Thymus (tissue), 11 donors: Measurements from ENCODE around the gene NRXN2. TPM values are rescaled to one million over a fixed set of nuclear protein-coding genes. Genes with fewer than 3 reads are reported as not detected.

Source experiments
- DNase-seq, 9 donors: peaks; one replicate each; pipeline ENCODE4 v3.0.0-alpha.2; 2013; ENCODE audit warnings: low spot score in 9 of 9, low read depth in 6 of 9, missing footprints in 1 of 9
- H3K27ac ChIP-seq, 2 donors: one replicate each; pipeline ENCODE4 v1.5.1; 2013; ENCODE audit warnings: control low read depth in 1 of 2, low read depth in 1 of 2, low read length in 1 of 2, mild to moderate bottlenecking in 1 of 2, moderate library complexity in 1 of 2
- H3K27me3 ChIP-seq, 2 donors: one replicate each; pipeline ENCODE4 v1.5.1; 2013; ENCODE audit warnings: low read length in 1 of 2; ENCODE audit not compliant: control insufficient read depth in 2 of 2, insufficient read depth in 1 of 2
- H3K36me3 ChIP-seq, 2 donors: one replicate each; pipeline ENCODE4 v1.5.1; 2013; ENCODE audit warnings: low read length in 1 of 2, mild to moderate bottlenecking in 1 of 2, moderate library complexity in 1 of 2; ENCODE audit not compliant: control insufficient read depth in 2 of 2, insufficient read depth in 2 of 2
- H3K4me1 ChIP-seq, 2 donors: one replicate each; pipeline ENCODE4 v1.5.1; 2013; ENCODE audit warnings: low read length in 2 of 2; ENCODE audit not compliant: control insufficient read depth in 2 of 2, insufficient read depth in 2 of 2
- H3K4me3 ChIP-seq, 2 donors: one replicate each; pipeline ENCODE4 v1.5.1; 2013; ENCODE audit warnings: low read length in 2 of 2, control low read depth in 1 of 2, mild to moderate bottlenecking in 1 of 2
- H3K9me3 ChIP-seq, 2 donors: one replicate each; pipeline ENCODE4 v1.5.1; 2013; ENCODE audit warnings: low read length in 1 of 2, mild to moderate bottlenecking in 1 of 2; ENCODE audit not compliant: control insufficient read depth in 2 of 2, insufficient read depth in 1 of 2
- WGBS: extraction: QIAGEN DNeasy Blood & Tissue Kit; methylation state at CpG from one replicate; pipeline ENCODE4 v1.1.7; 2013; 5-methylcytosine and 5-hydroxymethylcytosine counted together
- polyA plus RNA-seq: library from polyadenylated mRNA; stranded (reverse); fragments of 200-250 nt; gene quantifications from one replicate; pipeline ENCODE4 v1.2.3, GENCODE V29; 2013
- total RNA-seq: library from RNA; stranded (reverse); fragments of 120-200 nt; gene quantifications from one replicate; pipeline ENCODE4 v1.2.4, GENCODE V29; 2013
- donor health status: healthy.

The NRXN2 gene
- total and polyA plus RNA-seq, 2 donors = 0.85 to 1.6 TPM

DNA sequence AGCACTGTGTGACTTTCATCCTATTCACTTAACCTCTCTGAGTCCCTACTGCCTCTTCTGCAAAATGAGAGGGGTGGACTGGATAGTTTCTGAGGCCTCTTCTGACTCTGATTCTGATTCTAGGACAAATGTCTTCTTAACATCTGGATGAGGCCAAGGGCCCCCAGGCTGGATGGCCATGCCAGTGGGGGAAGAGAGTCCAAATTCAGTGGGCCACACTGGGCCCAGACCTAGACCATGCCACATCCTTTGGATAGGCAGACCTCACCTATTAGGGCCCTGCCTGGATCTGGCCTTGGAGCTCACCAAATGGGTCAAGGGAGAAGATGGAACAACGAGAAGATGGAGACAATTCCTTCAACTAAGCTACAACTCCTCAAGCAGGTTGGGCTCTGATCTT lies 24.6 kb downstream of the NRXN2 start:
- no peaks in the 10 kb centered on the region for H3K9me3 ChIP-seq
- peaks cover 2 to 10% of the 10 kb centered on the region in 2 donors for H3K4me1 ChIP-seq
- no peak for DNase-seq
- no peak overlapping the region for H3K4me3 ChIP-seq
- H3K27me3 ChIP-seq = peaks cover 0 to 15% of the 10 kb centered on the region in 2 donors
- no peak overlapping the region for H3K27ac ChIP-seq
- WGBS = 100% methylated on average over 1 of the region's 1 CpG
- H3K36me3 ChIP-seq = no peaks in the 10 kb centered on the region

DNA sequence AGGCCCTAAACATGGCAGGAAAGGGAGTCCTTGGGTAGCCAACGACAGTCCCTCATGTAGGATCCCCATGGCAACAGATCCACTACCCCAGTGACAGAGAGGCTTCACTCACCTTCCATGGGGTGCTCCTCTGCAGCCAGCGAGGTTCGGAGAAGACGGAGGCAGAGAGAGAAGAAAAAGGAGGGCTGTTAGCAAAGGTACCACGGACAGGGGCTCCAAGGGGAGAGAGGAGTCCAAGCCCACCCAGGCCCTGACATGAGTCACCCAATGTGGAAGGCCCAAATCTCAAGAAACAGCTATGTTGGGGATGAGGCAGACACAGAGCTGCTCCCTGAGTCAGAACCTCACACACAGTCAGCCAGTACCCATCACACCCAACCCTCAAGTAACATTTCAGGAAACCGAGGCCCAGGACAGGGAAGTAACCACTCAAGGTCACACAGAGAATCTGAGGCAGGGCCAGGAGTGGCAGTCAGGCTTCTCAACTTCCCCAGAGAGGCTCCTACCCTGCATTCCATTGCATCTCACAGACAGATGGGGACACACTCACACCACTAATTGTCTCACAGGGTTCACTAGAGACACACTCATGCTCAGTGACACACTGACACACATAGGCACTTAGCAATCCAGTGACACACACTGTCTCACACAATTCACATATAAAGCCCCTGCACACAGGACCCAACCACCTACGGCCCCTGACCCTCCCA lies 25.2 kb downstream of the NRXN2 start:
- no peak overlapping the region for H3K4me3 ChIP-seq
- no peak for DNase-seq
- no peak overlapping the region for H3K27ac ChIP-seq
- H3K36me3 ChIP-seq = no peaks in the 10 kb centered on the region
- peaks cover 2 to 16% of the 10 kb centered on the region in 2 donors for H3K4me1 ChIP-seq
- H3K27me3 ChIP-seq = peaks cover 0 to 17% of the 10 kb centered on the region in 2 donors
- H3K9me3 ChIP-seq = no peaks in the 10 kb centered on the region
- 94% methylated on average over 7 of the region's 7 CpGs for WGBS

DNA sequence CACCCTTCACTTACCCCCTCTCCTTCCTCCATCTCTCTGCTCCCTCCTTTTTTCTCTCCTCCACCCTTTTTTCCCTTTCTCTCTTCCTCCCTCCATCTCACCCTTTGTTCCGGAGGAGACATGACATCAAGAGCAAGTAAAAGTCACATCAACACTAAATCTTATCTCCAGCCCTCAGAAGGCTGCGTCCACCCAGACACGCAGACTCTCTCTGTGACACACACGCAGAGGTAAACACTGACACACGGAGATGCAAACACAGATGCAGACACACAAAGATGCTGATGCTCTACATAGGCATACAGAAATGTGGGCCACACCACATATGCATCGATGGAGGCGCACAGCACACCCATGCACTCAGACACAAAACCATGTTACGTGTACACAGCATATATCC lies 27.0 kb downstream of the NRXN2 start:
- H3K36me3 ChIP-seq = no peaks in the 10 kb centered on the region
- DNase-seq = no peak
- WGBS = 98% methylated on average over 8 of the region's 8 CpGs

DNA sequence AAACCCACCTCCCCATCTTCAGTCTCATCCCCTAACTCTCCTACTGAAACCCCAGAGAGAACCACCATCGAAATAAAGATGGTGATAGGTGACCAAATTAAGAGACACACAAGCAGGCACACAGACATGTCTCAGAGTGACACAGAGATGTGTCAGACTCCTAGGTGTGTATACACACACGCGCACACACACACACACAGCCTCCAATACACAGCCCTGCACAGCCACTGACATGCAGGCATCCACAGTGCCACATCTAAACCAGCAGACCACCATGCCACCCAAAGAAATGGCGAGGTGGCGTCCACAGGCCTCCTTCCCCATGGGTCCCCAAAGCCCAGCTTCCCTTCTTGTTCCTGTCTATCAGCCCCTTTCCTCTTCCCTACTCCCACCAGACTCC lies 27.4 kb downstream of the NRXN2 start:
- WGBS = 96% methylated on average over 5 of the region's 5 CpGs
- DNase-seq = no peak
- Histone ChIP-seq H3K4me3 (no peak overlapping the region), H3K27ac (no peak overlapping the region), H3K36me3 (no peaks in the 10 kb centered on the region), H3K9me3 (no peaks in the 10 kb centered on the region), H3K27me3 (peaks cover 0 to 19% of the 10 kb centered on the region in 2 donors), H3K4me1 (peaks cover 2 to 18% of the 10 kb centered on the region in 2 donors)

More for the DNA sequence above, 27.0 kb downstream of the NRXN2 start:
- no peaks in the 10 kb centered on the region for H3K9me3 ChIP-seq
- H3K4me3 ChIP-seq = no peak overlapping the region
- H3K4me1 ChIP-seq = peaks cover 2 to 18% of the 10 kb centered on the region in 2 donors
- H3K27me3 ChIP-seq = peaks cover 0 to 19% of the 10 kb centered on the region in 2 donors
- H3K27ac ChIP-seq = no peak overlapping the region

DNA sequence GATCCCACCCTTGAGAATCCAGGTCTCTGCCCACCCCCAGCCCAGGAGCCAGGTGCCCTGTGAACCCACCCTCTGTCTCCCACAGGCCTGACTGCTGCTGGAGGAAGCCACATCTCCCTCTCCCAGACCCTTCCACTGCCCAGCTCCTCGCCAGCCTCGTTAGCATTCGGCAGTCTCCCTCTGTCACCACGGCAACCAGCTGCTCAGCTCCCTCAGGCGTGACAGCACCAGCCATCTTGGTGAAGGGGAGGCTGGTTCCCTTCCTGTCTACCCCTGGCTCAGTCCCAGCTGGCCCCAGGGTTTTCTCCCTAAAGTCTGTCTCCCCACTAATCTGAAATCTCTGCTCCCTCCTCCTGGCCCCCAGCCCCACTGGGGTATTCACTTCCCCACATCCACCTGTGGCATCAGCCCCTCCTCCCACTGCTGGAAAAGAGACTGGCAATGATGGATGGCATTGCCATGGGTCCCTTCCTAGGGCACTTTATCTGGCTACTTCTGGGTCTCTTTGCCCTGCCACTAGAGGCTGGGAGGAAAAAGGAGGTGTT lies 28.1 kb downstream of the NRXN2 start:
- DNase-seq = peak in 1 of 9 donors; percentile 15
- Histone ChIP-seq H3K9me3 (no peaks in the 10 kb centered on the region), H3K36me3 (no peaks in the 10 kb centered on the region), H3K27ac (no peak overlapping the region), H3K27me3 (peaks cover 0 to 19% of the 10 kb centered on the region in 2 donors), H3K4me3 (no peak overlapping the region), H3K4me1 (peaks cover 2 to 18% of the 10 kb centered on the region in 2 donors)
- 27% methylated on average over 5 of the region's 5 CpGs for WGBS

DNA sequence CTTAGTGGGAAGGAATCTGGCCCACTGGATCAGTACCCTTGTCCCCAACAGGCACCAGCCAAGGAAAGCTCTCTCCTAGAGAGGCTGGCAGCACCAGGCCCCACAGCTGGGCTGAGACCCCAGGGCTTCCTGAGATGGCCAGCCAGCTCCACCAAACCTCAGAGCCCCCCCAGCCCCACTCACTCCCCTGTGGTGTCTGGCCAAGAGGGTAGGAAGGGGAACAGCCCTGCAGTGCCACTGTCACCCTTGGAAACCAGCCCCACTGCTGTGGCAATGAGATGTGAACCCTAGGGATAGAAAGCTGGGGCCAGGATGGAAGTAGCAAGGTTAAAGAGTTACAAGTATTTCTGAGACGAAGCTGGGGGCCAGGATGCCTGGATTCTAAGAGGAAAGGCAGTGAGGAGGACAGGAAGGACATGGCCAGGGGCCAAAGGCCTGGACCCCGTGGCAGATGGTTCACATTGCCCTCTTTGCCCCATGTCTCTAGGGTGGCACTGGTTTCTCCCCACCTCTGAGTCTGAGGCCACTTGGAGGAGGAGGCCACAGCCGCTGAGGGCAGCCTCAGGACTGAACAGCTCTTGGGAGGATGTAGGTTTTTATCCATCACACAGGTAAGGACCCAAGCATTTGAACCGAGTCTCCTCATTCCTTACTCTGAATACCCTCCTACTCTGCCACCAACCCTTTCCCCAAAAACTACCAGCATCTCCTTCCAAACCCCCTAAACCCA lies 28.8 kb downstream of the NRXN2 start:
- Histone ChIP-seq H3K4me1 (peaks cover 2 to 19% of the 10 kb centered on the region in 2 donors), H3K9me3 (no peaks in the 10 kb centered on the region), H3K4me3 (no peak overlapping the region), H3K27ac (no peak overlapping the region), H3K36me3 (no peaks in the 10 kb centered on the region), H3K27me3 (peaks cover 0 to 19% of the 10 kb centered on the region in 2 donors)
- DNase-seq = no peak
- WGBS = 94% methylated on average over 4 of the region's 4 CpGs

DNA sequence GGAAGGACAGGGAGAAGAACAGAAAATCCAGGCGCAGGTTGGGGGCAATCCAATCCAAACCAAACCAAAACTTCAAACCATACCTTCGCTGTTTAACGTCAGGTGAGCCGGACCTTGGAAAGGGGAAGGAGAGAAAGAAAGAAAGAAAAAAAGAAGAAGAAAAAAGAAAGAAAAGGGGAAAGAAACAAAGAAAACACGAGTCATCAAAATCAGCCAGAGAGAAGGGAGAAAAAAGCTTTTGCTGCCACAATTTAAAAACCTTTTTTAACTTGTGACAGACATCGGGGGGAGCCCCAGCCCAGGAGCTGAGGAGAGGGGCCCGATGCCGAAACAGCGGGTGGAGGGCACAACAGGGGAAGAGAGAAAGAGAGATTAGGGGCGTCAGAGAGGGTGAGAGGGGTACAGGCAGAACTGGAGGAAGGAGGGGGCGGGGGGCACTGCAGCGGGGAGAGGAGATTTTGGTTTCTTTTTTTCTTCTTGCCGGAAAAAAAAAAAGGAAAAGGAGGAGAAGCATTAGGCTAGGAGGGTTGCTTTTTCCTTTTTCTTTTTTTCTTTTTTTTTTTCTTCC lies 30.1 kb downstream of the NRXN2 start:
- Histone ChIP-seq H3K27ac (no peak overlapping the region), H3K27me3 (peaks cover 0 to 19% of the 10 kb centered on the region in 2 donors), H3K4me3 (no peak overlapping the region), H3K36me3 (no peaks in the 10 kb centered on the region), H3K9me3 (no peaks in the 10 kb centered on the region), H3K4me1 (peaks cover 6 to 31% of the 10 kb centered on the region in 2 donors)
- WGBS = 20% methylated on average over 13 of the region's 13 CpGs
- DNase-seq = peak in 1 of 9 donors; percentile 25

DNA sequence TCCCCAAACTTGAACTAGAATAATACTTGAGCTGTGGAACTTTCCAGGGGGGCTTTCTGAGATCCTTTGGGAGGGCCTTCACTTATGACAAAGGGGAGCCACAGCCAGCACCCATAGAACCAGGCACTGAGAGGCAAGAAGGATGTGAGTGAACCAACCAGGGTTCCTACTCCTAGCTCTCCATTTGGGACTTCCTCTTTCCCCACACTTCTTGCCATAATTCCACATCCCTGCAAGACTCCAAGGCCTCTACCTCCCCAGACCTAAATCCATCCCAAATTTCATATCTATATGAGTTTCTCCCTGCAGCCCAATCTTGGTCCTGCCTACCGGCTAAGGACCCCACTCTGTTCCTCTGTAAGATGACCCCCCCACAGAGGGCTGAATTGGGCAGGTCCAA lies 31.5 kb downstream of the NRXN2 start:
- H3K27ac ChIP-seq = no peak overlapping the region
- H3K4me3 ChIP-seq = no peak overlapping the region
- WGBS = 96% methylated on average over 1 of the region's 1 CpG
- no peaks in the 10 kb centered on the region for H3K36me3 ChIP-seq
- no peaks in the 10 kb centered on the region for H3K9me3 ChIP-seq
- H3K4me1 ChIP-seq = peaks cover 6 to 31% of the 10 kb centered on the region in 2 donors
- H3K27me3 ChIP-seq = peaks cover 0 to 15% of the 10 kb centered on the region in 2 donors
- no peak for DNase-seq

DNA sequence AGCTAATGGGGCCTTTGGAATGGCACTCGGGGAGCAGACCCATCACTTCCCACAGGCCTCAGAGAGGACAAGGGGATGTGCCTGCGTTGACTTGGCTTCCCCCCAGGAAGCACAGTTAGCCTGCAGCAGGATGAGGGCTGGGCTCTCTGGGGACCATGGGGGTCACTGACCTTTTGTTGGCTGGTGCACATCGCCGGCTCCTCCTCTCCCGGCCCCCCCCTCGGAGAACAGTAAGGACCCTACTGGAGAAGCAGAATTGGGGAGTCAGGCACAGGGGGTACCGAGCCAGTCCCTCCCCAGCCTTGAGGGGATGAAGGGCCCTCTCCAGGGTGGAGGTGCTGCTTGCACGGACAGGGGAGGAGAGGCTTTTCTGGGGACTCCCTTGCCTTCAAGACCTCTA lies 32.8 kb downstream of the NRXN2 start:
- WGBS = 91% methylated on average over 8 of the region's 8 CpGs
- DNase-seq = no peak
- H3K4me1 ChIP-seq = peaks cover 6 to 31% of the 10 kb centered on the region in 2 donors
- H3K36me3 ChIP-seq = no peaks in the 10 kb centered on the region
- peaks cover 0 to 14% of the 10 kb centered on the region in 2 donors for H3K27me3 ChIP-seq
- no peak overlapping the region for H3K27ac ChIP-seq
- no peak overlapping the region for H3K4me3 ChIP-seq
- no peaks in the 10 kb centered on the region for H3K9me3 ChIP-seq
